Peyer's patch (tissue), 4 donors: ENCODE data around the gene SZT2.

Experiments
- CTCF ChIP-seq, 6 experiments: fragments of 450-650 bp in 4 of 6; fragments of 200-600 bp in 2 of 6; sonication (generic) in 1 of 6; IDR thresholded peaks; one replicate each; pipeline ENCODE4 v1.5.1; 2017 to 2019; ENCODE audit warnings: antibody characterized with exemption in 6 of 6, mild to moderate bottlenecking in 3 of 6, moderate library complexity in 1 of 6
- POLR2A ChIP-seq, 2 donors: fragments of 450-650 bp; IDR thresholded peaks; one replicate each; pipeline ENCODE4 v1.5.1; 2017; ENCODE audit warnings: antibody characterized with exemption in 2 of 2, mild to moderate bottlenecking in 2 of 2, moderate library complexity in 2 of 2

- TF ChIP-seq POLR2A (IDR thresholded peaks at IDR 0.05) (no peak), CTCF (IDR thresholded peaks at IDR 0.05) (no peak)
Measured at GRCh38 chr1:43352351-43352705, 37.4 kb upstream of the SZT2 start.
